Dedifferentiated amniotic fluid mesenchymal stem cell (primary cell): ENCODE measurements around the gene MEF2D.

Experiments used
- DNase-seq: peaks from one replicate; pipeline ENCODE4 v3.0.0-alpha.2; 2016; ENCODE audit errors: extremely low spot score

The MEF2D gene

DNA sequence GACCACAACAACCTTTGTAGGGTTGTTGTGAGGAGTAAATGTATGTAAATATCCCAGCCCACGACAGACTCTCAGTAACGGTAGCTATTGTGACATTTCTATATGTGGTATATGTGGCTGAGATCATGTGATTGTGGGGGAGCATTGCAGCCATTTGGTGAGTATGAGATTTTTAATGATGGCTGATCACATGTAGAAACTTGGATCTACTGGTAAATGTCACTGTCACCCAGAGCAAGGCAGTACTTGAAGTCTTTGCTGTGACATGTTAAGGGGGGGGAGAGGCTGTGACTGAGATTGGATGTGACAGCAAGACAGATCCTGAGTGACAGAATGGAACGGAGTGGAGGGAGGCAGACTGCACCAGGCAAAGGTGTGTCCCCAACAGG, 23.9 kb upstream of the MEF2D start:
- no peak for DNase-seq

DNA sequence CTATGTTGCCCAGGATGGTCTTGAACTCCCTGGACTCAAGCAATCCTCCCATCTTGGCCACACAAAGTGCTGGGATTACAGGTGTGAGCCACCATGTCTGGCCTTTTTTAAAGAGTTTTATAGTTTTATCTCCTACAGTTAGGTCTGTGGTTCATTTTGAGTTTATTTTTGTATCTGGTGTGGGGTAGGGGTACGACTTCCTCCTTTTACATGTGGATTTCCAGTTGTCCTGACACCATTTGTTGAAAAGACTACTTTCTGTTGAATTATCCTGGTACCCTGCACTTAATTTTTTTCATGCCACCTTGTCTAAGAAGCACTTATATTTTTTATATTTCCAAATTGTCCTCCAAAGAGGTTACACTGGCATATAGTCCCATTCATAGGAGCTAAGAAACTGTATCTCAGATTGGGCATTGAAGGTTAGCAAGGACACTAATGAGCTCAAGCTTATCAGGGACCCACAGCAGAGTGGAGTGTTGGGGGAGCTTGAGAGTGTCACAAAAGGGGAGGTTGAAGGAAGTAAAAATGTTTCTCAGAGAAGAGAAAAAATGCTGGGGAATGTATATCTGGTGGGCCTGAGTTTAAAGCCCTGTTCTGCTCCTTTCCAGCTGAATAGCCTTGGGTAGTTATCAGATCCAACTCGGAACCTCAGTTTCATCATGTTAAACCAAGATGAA, 23.4 kb upstream of the MEF2D start:
- no peak for DNase-seq

DNA sequence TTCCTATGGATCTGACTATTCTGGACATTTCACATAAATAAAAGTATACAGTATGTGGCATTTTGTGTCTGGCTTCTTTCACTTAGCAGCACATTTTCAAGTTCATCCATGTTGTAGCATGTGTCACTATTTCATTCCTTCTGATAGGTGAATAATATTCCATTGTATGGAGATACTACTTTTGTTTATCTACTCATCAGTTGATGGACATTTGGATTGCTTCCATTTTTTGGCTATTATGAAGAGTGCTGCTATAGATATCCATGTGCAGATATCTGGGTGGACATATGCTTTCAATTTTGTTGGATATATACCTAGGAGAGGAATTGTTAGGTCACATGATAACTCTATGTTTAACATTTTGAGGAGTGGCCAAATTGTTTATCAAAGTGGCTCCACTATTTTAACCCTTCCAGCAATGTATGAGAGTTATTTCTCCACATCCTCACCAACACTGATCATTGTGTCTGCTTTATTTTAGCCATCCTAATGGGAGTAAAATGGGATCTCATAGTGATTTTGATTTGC, 21.9 kb upstream of the MEF2D start:
- no peak for DNase-seq

DNA sequence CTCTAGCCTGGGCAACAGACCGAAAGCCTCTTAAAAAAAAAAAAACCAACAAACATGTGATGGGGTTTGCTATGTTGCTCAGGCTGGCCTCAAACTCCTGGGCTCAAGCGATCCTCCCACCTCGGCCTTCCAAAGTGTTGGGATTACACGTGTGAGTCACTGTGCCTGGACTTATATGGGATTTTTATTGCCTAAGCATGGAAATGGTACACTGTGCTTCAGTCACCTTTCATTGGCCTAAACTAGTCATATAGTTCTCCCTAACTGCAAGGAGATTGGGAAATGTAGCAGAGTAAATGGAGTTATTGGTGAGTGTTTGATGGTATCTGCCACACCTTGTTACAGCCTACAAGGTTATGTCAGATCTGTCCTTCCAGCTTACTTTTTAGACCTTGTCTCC, 17.2 kb upstream of the MEF2D start:
- no peak for DNase-seq

DNA sequence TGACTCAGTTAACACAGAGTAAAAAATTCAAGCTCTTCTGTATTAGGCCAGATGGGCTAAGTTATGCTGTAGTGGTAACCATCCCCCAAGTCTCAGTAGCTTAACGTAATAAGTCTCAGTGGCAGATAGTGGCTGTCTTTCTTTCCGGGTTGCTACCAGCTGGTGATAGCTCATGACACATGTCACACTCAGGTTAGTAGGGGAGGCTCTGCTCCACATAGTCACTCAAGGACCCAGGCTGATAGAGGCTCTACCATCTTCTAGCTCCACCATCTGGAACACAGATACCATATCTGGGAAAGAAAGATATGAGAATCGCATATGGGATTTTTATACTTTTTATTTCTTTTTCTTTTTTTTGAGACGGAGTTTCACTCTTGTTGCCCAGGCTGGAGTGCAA, 16.2 kb upstream of the MEF2D start:
- DNase-seq, result no peak

DNA sequence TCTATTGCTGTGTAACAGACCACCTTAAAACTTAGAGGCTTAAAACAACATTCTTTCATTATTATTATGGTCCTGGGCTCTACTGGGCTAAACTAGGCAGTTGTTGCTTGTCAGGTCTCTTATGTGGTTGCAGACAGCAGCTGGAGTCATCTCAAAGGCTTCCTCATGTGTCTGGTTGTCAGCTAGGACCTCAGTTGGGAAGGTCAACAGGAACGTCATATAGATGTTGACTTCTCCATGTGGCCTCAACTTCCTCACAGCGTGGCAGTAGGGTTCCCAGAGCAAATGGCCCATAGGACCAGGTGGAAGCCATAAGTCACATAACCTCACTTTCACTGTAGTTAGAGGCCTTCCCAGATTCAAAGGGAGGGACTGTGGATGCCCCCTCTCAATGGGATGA, 15.4 kb upstream of the MEF2D start:
- no peak for DNase-seq

DNA sequence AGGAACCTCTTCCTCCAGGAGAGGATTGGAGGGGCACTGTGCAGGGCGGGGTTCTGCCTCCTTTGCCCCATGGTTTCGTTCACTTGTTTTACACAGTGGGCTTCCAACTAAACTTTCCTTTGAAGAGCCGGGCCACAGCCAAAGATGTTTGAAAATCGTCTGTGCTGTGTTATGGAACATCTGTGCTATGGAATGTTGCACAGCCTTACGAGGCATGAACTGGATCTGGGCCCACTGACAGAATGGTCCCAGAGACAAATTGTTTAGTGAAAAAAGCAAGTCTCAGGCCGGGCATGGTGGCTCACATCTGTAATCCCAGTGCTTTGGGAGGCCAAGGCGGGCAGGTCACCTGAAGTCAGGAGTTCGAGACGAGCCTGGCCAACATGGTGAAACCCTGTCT, 12.6 kb upstream of the MEF2D start:
- DNase-seq, result no peak

DNA sequence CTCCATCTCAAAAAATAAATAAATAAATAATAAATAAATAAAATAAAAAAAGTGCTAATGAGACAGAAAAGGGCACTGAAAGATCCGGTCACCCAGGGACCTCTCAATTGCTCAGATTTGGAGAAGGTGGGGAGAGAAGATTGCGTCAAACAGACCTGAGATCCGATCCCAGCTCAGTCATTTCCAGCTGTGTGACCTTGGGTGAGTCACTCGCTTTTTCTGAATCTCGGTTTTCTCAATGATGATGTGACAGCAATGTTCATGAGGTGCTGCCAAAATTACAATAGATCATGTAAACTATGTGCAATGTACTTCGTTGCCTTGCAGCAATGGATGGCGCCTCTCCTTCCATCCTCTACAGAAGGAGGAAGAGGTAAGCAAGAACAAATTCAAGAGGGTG, 11.1 kb upstream of the MEF2D start:
- DNase-seq, result no peak

DNA sequence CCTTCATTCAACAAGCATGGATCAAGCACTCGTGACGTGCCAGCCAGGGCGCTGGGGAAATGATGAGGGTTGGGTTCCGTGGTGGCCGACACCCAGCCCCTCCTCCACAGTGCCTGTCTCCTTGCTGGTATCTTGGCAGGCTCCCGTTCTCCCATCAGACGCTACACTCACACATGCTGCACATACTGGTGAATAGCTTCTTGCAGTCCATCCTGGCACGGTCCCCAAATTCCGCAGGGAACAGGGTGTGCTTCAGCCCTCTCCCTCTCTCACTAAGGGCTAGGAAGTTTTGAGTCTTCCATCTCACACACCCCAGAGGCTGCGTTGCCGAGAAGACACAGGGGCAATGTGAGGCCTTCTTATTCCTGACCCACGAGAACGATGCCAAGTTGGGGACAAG, 10.1 kb upstream of the MEF2D start:
- no peak for DNase-seq

DNA sequence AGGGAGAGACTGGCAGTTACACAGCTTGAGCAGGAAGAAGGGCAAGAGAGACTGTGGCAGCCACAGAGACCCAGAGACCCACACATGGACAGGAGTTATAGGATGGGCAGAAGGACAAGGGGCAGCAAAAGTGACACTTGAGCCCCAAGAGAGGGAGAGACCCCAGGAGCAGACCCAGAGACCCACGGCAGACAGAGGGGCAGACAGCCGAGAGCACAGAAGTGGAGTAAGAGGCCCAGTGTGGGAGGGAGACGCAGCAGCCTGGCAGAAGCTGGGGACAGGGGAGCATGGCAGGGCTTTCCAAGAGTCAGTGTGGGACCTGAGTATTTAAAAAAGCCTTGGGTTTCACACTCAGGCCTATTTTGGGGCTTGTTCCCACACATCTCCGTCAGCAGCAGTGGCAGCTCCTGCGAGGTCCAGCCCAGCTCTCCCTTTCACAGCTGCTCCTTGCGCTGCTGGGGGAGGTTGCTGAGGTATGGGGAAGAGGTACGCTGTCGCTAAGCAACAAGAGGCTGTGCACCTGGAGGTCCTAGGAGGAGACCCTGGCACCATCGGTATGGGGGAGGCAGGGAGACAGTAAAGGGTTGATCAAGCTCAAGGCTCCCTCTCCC, 9.0 kb upstream of the MEF2D start:
- DNase-seq, result no peak

DNA sequence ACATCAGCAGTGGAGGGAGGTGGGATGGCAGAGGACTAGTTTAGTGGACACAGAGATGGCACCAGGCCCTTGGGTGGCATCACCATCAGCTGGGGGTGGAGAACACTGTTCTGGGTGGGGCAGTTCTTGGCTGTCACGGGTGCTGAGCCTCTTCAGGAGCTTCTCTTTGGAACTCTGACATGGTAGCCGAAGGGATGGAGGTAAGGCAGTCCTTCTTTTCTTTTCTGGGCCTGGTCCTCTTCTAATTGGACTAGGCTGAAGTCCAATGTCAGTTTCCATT, 8.3 kb upstream of the MEF2D start:
- no peak for DNase-seq

DNA sequence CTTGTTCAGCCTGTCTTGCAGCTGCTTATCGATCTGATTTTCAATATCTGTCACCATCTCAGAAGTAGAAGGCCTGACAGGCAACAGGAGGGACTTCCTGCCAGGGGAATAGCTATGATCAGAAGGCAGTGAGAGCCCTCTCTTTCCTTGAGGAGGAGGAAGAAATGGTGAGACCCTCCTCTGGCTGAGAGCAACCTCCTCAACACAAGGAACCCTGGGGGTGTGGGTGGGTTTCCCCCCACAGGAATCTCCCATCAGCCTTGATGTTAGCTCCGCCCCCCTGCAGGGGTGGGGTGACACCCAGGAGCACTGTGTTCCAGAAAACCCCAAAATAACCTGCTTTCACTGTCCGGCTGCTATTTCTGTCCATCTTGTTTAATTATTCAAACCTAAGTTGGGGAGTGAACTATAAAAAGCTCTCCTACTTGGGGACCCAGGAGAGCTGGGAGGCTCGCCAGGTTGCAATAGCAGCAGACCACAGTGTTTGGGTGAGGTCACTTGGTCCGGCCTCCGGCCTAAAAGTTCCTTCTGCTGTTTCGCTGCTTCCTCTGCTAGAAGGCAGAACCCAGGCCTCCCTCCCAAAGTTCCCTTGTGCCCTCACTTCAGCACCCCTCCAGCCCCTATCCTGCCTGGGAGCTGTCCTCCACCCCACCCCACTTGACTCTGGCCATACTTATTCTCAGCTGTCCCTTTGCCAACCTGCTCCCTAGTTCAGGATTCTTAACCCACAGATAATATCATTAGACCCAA, 7.8 kb upstream of the MEF2D start:
- no peak for DNase-seq

DNA sequence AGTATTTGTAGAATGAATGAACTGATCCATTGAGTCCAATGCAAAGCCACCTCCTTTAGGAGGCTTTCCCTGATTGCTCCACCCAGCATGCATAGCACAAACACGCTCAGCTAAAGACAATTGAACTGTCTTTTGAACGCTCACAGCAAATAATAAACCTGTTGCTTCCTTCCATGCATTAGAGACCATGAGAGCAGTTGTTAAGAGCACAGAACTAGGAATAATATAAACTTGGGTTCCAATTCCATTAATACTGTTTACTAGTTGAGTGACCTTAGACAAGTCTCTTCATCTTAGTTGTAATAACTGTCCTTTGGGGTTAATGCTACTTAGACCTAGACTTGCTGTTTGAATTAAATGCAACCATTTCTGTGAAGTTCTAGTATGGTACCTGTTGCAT, 5.9 kb upstream of the MEF2D start:
- no peak for DNase-seq

DNA sequence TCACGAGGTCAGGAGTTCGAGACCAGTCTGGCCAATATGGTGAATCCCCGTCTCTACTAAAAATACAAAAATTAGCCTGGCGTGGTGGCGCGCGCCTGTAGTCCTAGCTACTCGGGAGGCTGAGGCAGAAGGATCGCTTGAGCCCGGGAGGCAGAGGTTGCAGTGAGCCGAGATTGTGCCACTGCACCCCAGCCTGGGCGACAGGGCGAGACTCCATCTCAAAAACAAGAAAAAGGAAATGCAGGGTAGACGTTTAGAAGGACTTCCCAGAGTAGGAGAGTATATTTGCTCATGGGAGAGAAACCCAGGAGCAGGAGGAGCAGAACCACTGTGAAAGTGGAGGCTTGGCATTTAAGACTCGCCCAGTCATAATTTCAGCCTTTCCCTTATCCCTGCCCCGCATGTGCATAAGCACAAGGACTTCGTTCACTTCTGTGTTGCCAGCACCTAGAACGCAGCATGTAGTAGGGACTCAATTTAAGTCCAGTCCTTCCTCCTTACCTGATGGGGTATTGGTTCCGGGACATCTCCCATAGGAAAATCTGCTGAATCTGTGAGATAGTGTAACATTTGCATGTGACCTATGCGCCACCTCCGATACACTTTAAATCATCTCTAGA, 5.2 kb upstream of the MEF2D start:
- no peak for DNase-seq

DNA sequence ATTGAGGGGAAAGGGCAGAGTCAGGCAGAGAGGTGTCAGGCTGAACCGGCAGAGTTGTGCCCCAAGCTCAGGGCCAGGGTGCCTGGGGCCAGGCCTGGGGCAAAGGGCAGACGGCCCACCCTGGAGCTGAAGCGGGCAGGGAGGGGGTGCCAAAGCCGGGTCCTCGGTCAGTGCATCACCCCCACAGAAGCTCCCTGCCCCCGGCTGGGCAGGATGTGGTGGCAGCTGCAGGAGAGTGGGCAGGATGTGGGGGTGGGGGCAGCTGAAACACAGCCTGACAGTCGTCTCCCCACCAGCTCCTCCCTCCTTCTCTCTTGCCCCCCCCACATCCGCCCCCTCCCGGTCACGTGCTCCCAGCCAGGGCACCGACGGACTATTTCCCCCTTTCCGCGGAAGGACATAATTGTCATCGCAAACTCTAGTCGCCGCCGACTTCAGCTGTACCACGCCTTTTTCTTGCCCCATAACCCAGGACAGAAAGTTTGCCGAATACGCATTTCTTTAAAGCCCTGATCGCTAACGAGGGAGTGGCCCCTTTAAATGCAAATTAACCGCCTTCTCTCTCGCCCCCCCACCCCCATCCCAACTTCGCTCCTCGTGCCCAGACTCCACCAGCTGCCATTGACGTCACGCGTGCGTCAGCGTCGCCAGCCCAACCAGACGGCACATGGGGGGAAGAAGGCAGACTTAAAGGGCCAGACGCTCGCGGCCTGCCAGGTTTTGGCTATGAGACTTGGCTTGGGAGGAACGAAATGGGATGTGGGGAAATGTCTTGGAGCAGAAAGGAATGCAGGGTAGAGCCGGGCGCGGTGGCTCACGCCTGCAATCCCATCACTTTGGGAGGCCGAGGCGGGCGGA, 4.5 kb upstream of the MEF2D start:
- peak; percentile 96 for DNase-seq

DNA sequence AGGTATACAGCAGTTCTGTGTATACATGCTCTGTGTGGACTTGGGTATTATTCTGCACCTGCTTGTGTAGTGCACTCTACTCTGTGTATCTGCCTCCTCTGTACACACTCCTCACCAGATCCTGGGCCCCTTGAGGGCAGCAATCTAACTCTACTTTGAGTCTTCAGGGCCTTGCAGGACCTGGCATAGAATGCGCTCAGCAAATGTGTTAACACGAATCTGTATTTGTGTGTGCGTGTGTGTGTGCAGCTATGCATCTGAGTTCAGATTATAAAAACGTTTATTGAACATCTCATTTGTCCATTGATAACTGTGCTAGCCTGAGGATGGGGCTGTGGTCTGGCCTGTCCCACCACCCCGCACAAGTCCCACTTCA, 3.9 kb upstream of the MEF2D start:
- no peak for DNase-seq

DNA sequence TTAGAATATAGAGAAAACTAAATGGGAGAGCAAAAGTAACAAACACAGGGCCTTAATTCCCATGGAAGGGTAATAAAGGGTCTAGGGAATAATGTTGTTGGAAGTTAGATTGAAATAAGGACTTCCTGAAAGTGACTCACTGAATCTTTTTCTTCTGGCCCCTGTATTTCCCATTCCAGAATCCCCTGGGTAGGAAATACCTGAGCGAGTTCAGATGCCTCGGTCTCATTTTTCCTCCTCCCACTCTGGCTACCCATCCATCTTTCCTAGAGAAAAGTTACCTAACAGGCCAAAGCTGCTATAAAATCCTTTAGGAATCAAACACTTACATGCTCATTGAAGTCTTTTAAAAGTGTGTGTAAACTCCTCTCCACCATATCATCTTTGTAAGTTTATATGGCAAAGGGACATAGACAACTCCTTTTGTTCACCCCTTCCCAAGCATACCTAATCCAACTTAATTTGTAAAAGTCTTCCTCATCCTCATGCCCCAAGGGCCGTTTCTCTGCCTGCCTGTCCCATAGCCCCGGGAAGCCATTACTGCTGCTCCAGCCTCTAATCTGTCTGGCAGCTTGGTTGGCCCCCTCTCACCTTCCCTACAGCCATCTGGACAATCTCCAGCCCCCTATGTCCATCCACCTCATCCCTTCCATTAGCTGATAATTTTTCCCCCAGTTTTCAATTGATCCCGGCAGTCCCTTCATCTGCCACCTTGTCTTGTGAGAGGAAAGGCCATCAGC, 3.3 kb upstream of the MEF2D start:
- DNase-seq, result no peak

DNA sequence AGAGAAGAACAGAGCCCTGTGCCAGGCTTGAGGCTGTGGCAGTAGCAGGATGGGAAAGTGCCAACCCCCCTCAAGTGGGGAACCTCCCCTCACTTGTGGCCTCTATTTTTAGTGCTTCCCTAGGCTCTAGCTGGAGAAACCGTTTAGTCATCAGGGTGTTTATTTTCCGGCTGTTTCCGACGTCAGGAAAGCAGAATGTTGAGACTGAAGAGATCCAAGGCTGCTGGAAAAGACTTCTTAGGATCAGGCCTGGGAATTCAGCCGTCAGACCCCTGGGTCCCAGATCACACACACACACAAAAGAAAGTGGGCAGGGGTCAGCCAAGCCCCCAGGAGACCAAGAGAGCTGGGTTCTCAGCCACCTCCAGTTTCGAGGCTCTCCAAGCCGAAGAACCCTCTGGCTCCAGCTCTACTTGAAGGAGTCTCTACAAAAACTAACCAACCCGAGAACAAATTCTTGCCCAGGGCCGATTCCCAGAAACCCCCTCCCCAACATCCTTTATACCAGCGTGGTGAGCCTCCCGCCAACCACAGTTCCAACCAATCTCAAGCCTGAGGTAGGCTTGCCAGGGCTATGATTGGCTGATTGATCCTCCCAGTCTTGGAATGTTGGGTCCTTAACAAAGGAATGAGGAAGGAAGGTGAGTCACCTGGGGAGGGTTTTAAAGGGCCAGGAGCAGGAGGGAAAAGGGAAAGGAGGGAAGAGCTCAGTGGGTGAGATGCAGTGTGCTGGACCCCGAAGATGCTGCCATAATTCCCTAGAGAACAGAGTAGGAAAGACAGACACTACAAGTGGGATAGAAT, 2.5 kb upstream of the MEF2D start:
- DNase-seq, result peak; percentile 89

DNA sequence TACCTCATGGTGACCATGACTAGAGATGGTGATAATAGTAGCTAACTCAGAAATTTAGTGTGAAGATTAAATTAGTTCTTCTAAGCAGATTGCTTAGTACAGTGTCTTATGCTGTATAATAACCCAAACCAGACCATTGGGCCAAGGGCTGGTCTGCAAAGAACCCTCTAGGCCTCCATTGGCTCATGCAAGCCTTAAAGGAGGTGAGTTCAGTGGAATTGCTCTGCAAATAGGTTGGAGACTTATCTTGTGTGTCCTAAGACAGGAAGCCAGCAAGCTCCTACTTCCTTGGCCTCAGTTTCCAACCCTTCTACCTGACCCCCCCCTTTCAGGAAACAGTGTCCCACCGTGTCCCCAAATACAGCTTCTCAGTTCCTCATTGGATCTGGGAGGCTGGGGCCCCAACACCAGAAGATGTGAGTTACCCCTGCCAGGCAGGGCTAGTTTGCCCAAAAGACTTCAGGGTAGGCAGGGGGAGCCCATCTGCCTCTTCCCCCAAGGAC, 1.9 kb upstream of the MEF2D start:
- DNase-seq, result no peak

DNA sequence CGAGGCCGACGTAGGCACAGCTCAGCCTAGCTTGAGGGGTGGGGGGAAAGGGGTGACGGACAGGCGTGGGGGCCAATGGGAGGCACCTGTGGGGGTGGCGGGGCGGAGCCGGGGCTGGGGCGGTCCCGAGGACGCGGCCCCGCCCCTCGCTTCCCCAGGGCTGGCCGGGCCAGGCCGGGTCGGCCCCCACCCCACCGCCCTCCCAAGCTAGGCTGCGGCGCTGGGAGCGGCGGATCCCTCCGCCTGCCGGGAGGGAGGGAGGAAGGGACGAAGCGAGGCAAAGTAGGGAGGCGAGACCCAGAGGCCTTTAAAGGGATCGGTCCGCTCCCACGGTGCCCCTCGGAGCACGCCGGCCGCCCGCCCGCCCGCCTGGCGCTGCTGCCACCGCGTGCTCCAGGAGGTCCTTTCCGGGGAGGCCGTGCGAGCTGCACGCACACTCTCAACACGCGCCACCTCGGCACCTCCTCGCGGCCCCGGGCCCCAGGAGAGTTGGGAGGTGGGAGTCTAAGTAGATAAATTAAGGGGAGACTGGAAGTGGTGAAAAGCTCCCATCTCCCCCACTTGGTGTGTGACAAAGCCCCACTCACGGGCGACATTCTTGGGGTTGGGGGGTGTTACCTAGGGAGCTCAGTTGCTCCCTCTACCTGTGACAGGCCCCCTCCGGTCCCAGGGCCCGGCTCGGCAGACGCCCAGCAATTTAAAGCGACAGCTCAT, 375 bp upstream of the MEF2D start:
- DNase-seq, result peak; percentile 94
